NCI-H1105 (cell line): ENCODE measurements around the gene PPP1R17.

Source experiments
- DNase-seq: peaks from one replicate; lab custom pipeline; 2025; lab: John Stamatoyannopoulos, UW

The PPP1R17 gene

DNA sequence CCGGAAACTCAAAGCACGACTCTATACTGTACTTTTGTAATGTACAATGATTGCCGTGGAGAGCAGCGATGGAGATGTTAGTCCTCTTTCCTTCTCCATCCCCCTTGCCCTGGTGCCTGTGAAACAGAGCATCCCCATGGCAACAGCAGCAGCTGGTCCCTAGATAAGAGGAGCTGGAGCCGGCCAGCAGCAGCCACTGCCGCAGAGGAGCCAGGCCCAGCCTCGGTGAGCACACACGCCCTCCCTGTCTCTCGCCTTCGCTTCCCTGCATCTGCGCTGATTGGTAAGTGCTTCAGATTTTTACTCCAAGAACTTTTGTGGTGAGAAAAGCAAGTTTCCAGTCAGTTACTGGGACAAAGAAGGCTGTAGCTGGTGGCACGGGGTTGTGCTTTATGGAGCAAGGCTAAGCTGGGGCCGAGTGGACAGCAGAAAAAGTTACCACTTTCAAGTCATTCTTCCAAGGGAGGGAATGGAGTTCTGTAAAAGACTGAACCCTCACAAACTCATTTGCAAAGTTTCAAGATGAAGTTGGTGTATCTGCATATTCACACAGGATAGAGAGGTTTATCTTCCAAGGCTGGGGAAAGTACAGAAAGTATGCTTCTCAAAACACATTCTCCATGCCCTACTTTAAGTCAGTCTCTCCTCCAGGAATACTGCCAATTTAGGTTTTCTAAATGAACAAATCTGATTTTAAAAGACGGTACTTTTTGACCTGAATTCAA, at the start of gene PPP1R17:
Gene PPP1R17, plus strand, starts transcription at position 192 of the 725 bp plus-strand sequence. CDS start 5,227 bp downstream, outside the sequence.
- DNase-seq = peak; percentile 16

DNA sequence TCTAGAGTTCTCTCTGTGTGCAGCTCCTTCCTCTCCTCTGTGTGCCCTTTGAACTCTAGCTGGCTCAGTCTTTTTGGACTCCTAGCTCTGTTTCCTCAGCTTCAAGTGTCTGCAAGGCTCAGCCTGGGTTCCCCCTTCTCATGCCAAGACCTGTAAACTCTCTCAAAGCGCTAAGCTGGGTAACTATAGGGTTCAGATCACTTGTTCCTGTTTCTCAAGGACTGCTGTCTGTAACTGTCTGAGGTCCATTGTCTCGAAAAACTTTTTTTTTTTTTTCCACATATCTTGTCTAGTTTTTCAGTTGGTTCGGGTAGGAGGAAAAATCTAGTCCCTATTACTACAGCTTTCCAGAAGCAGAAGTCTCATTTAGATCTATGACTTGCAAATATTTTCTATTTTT, 46.6 kb upstream of the PPP1R17 start:
- DNase-seq = no peak

DNA sequence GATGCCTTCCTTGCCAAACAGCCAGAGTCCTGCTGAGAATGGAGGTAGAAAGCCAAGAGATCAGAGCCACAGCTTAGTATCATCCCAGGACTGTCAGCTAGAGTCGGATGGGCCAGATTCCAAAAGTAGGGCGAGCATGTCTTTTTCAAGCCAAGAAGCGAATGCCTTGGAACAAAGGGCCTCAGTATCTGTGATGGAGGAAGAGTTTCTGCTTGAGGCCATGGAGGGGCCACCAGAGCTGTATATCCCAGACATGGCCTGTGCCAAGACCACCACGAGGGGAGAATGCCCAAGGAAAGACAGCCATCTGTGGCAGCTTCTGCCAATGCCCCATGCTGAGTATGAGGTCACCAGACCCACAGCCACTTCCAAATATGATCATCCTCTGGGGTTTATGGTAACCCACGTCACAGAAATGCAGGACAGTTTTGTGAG, 44.3 kb upstream of the PPP1R17 start:
- no peak for DNase-seq

DNA sequence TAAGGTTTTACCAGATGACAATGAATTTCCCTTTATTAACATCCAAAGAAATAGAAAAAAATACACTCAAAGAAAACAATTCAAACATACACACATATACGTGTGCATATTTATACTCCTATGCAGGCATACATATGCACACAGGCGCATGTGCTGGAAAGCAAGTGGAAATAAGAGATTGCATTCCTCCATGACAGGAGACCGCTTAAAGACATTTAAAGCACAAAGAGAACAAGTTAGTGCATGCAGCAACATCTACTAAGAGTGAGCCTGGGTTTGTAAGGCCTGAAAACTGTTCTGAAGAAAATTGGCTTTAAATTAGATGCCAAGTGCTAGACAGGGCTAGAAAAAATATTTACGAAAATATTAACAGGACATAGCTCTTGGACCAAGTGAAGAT, 40.1 kb upstream of the PPP1R17 start:
- no peak for DNase-seq

DNA sequence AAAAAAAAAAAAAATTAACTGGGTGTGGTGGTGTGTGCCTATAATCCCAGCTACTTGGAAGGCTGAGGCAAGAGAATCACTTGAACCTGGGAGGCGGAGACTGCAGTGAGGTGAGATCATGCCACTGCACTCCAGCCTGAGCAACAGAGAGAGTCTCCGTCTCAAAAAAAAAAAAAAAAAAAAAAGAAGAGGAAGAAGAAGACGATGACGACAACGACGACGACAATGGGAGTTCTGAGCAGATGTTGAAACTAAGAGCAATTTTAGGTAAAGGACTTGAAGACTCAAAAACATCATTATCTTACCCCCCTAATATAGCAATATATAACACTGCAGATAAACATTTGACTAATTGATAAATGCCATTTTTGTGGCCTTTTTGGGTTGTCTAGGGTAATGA, 39.5 kb upstream of the PPP1R17 start:
- no peak for DNase-seq

DNA sequence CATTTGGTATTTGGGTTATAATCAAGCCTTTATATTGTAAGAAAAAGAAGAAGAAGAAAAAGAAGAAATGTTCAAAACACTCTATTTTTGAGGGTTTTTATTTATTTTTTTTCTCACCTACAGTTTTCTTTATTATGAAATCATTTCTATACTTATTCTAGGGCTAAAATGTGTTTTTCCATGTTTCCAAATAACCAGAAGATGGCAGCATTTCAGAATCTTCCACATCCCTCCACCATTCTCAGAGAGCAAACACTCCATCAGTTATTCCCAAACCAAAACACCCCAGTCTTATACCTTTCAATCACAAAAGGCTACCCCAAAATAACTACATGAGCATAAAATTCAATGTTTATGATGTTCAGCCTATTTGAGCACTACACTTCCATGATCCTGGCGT, 38.7 kb upstream of the PPP1R17 start:
- peak; percentile 32 for DNase-seq

DNA sequence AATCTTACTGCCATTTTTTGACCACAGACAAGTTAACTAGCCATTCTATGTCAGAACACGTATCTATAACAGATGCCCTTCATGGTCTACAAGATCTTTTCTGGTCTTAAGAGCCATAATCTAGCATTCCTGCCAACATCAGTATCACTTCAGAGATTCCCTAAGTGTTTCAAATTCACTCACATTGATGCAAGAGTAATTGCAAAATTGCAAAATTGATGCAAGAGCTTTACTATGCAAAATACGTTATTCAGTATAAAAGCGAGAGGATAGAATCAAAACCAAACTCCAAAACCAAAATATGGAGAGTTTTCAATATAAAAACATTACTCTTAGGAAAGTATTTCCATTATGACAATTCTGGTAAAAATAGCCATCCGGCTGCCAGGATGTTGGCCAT, 38.1 kb upstream of the PPP1R17 start:
- no peak for DNase-seq

DNA sequence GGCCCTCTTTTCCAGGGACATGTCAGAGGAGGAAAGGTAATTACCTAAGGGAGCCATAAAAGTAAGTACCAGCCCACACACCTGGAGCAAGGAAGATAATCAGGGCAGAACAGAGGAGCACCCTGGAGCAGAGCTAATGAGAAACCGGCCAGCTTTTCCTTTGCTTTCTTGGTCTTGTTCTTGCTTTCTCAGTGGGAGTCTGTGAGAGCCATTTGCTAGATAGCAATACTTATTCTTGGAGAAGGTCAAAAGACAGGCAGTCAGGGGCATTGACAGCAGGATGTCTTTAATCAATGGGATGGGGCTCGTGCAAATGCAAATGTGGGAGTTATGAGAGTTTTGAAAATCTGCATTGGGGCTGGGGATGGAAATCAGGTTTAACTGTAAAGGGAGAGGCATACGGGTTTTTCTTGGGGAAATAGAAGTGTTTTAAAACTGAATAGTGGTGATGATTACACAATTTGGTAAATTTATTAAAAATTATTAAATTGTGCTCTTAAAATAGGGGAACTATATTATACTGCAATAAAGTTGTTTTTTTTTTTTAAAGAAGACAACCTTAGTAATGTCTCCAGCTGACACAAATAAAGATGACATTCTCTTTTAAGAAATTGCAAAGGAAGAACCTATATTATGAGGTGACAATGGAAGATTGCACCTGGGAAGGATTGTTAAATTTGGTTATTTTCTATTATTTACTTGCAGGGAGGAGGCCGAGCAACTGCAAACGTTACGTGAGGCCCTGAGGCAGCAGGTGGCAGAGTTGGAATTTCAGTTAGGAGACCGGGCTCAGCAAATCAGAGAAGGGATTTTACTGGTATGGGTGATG, 35.6 kb upstream of the PPP1R17 start:
- no peak for DNase-seq

DNA sequence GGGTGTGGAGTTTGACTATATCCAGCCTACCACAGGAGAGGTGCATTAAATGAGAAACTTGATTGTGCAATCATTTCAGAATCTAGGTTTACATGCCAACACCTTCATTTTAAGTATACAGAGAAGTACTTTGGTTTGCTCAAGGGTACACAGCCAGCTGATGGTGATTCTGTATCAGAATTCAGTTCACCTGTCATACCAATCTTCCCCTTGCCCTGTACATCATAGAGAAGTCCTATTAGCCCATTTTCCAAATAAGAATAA, 35.0 kb upstream of the PPP1R17 start:
- no peak for DNase-seq

DNA sequence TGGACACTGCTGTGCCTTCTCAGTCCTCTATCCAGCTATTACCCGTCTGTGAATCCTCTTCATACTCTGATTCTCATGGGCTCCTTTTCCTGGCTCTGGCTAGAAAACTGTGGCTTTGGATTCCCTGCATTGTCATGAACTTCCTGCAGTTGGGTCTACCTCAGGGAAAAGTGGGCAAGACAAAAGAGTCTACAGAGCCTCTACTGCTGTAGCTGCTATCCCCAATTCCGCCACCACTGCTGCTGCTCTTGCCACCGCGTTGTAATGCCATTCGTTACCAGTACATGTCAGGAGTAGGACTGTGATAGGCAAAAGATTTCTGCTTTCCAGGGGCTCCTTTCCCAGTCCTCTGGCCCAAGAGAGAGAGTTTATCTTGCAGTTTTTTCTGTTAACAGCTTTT, 23.9 kb upstream of the PPP1R17 start:
- no peak for DNase-seq

DNA sequence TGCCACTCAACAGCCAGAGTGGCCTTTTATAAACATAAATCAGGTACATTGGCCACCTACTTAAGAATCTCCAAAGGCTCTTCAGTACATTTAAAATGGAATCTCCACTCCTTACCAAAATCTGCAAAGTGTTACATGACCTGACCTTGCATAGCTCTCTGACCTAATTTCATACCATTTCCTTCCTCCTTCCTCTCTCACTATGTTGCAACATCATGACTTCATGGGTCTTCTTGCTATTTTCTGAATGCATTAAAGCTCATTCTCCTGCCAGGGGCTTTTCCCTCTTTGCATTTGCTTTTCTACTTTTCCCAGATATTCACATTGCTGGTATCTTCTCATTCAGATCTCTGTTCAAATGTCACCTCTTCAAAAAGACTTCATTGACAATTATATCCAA, 22.1 kb upstream of the PPP1R17 start:
- DNase-seq = no peak

DNA sequence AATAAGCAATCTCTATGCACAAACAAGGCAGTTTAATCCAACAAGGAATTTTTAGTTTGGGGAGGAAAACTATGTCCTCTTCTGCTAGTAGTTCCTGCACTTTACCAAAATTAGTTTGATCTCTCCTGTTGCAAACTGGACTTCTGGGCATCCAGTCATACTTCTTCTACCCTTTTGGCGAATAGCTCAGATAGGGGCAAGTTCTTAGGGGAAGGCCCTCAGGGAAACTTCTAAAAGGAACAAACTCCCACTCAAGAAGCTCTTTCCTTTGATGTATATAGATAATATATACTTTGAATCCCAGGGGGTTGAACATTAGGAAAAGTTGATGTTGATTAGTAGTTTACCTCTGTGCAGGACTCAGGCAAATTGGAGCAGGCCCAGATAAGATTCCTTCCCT, 21.5 kb upstream of the PPP1R17 start:
- no peak for DNase-seq

DNA sequence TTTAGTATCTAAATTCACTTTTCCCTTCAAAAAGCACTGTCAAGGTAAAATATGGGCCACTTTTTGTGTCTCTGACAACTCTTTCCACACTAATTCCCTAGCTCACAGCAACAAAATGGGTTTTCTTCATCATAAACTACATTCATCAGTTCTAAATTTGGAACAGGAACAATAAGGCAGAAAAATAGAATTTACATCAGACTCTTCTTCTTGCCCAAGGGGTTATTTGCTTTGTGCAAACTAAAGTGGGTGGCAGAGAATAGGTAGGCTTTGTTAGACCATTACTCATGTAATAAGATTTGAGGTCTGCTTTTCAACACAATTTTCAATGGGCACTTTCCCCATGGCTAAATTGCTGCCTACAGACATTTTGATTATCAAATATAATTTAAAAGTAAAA, 17.6 kb upstream of the PPP1R17 start:
- DNase-seq = no peak

DNA sequence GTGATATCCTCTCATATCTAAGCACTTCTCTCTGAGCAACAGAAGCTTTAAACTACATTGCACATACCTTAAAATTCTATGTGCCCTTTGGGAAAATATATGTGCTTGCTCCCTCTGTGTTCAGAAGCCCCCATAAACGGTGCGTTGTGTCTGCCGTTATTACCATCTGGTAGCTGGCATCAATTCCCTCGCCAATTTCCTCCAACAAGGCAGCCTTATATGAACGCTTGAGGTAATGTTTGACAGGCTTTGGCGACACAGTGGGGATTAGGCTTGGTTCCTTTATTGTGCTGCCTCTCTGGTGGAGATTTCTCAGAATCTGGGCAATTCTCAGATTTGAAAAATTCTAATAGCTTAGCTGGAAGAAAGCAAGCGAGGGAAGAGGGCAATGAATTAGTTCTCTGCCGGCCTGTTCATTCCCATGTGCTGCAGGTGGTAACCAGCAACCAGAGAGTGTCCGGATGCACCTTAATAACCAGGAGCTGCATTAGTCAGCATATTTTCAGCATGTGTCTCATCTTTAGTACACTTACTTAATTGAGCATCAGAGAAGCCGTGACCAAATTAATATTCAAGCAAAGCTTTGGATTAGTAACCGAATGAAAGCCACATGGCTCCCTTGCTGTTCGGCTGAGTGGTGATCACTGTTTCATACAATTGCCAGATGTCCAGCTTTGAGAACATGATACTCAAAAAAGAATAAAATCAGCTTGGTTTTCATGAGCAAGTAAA, 7.3 kb upstream of the PPP1R17 start:
- DNase-seq = no peak

DNA sequence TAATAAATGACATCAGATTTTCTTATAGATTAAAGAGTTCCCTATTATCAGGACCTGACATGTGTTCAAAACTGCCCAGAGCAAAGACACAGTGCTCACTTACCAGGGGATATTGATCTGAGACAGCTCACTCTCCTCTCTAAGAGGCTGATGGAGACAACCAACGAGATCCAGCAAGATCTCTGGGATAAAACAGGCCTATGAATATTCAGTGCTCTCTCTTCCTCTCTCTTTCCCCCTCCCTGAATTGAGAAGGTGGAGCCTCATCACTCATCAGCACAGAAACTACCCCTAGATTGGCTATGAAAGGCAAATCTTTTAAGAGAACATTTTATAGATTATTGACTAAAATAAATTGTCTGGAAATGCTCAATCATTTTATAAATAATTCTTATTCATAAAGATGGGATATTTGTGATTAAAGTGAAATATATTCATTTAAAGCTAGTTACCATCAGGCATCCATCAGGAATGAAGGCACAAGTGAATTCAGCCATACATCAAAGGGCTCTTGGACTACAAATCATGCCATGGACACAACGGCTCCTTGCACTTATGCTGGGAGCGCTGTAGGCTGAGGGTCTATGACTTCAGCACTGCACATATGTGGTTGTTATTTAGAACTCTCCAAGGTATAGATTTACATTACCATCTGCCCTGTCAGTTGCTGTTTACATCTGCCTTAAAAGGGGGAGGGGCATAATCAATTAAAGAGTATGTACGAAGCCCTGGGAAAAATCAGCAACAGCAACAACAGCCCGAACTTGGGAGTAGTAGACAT, 3.4 kb upstream of the PPP1R17 start:
- DNase-seq = no peak

DNA sequence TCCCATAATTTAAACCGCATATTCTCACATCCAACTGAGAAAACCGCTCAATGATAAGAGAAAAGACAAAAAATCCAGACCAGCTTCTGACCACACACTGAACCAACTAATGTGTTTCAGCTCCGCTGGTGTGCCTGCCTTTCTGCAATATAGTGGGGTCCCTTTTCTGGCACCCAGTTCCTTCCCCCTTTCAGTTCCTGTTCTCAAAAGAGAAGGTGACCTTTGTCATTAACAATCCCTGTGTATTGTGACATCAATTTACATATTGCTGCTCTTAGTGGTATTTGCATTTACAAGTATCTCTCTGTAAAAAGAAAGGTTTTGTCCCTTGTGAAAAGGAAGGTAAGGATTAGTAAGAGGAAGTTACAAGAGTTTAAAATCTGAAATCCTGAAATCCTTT, 1.4 kb downstream of the PPP1R17 start:
- DNase-seq = no peak

DNA sequence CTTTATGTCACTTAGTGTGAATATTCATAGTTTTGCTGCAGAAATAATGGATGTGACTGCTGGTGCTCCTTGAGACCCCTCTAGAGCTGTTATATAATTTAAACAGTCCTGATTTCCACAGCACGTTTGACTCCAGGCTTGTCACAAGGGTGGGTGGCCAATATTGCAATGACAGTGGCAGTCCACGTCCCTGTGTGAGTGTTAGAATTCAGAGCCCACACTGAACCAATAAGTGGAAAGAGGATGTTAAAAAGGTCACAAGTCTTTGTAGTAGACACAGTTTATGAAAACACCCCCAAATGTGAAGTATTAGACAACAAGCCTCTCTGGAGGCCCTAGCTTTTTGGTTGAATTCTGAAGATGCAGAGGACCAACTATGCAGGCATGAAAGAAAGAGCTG, 2.0 kb downstream of the PPP1R17 start:
- no peak for DNase-seq

DNA sequence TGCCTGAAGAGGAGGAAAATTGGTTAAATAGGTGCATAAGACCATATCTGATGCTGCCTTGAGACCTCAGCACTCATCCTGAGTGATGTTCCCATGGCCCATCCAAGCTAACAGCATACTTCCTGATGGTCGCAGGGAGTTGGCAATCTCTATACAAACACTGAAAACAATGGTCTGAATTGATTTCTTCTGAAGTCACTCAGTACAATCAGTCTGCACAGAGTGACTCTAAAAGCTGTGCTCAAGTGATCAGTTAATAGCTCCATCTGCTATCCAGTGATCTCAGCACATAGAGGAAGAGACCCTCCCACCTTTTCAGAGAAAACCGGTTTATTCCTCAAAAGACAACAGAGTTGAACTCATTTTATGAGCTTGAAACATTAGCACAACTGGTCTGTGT, 3.9 kb downstream of the PPP1R17 start:
- no peak for DNase-seq

DNA sequence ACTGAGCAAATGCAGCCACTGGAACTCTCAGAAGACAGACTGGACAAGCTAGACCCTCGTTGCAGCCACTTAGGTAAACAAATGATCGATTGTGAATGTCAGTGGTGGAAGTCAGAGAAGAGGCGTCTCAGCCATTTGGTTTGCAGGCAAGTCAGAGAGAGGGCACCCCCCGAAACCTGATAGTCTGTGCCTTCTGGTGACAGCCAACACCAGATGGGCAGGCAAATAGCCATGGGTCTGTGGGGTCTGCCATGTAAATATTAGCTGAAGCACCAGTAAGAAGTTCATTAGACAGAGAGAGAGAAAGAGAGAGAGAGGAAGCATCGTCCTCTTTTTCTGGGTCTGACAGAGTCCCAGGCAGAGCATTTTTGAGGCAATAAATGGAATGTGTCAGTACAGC, 5.4 kb downstream of the PPP1R17 start:
- DNase-seq = no peak

DNA sequence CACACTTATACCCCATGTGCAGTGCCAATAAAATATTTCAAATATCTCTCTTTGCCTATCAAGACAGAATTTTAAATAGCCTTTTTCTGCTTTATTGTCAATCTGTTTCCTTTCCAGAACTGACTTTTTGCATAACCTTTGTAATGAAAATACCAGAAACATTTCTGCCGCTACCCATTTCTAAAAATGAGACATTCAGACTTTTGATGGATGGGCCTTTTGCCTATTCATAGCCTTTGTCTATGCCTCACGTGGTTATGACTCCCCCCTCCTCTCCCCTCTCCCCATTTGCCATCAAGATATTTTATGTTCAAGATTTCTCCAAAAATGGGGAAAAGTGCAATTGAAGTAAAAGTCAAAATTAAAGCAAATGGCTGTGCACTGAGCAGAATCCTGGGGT, 5.9 kb downstream of the PPP1R17 start:
- DNase-seq = no peak

DNA sequence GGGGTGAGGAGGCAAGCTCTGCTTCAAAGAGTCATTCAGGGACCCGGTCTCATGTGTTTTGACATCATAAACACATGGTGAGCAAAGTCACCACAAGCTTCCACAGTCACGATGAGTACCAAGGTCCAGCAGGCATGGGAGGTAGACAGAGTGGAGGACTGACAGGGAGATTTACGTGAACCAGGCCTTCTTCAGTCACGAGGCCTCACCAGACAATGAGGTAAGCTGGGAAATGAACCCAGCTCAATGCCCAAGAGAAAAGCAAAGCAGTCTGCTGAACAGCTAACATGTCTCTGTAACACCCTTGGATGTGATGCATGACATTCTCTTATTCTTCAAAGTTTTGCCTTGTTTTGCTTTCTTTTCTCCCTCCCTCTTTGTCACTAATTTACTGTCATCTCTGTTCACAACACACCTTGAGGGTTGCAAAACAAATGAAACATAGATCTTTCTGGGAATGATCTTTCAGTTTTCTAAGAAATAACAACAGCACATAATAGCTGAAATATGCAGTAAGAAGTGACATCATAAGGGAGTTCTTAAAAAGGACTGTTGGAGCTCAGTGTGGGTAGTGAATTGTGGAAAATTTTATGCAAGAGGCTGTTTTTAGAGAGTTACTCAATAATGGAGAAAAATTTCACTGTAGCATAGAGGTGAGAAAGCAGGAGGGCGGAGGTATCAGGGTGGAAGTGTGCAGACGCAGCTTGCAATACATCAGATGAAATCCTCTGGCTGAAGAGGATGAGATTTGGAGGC, 9.0 kb downstream of the PPP1R17 start:
- DNase-seq = no peak

DNA sequence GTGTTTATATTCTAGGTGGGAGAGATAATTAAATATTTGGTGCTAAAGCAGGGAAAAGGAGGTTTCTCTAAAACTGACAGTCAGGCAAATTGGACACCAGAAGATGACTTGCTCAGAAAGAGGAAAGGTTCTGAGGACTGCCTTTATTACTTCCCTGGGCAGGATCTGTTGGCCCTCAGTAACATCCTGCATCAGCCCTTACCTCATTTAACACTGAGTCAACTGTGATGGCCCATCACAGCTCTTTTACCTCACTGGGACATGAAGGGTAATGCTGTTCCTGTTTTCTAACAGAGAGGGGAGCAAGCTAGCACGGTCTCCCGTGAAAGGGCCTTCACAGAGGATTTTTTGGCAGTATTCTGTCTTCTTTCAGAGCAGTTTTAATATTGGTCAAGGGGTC, 12.0 kb downstream of the PPP1R17 start:
- no peak for DNase-seq
